HG02885 (cell line): Measurements from ENCODE around the gene KRT86.
"Not testable (repeated sequence)": the region's sequence is repeated elsewhere in the genome, so short reads cannot be mapped to it uniquely, and the experiment has no call there.

Experiments used
- ATAC-seq: cut with Tn5 transposase; IDR thresholded peaks from one replicate; pipeline ENCODE4 v1.9.1; 2021; ENCODE audit warnings: mild to moderate bottlenecking; ENCODE audit not compliant: unreplicated experiment, poor library complexity

Gene KRT86

GRCh38 chr12:52250048-52250990, 24.1 kb upstream of the KRT86 start:
- ATAC-seq = no peak

DNA sequence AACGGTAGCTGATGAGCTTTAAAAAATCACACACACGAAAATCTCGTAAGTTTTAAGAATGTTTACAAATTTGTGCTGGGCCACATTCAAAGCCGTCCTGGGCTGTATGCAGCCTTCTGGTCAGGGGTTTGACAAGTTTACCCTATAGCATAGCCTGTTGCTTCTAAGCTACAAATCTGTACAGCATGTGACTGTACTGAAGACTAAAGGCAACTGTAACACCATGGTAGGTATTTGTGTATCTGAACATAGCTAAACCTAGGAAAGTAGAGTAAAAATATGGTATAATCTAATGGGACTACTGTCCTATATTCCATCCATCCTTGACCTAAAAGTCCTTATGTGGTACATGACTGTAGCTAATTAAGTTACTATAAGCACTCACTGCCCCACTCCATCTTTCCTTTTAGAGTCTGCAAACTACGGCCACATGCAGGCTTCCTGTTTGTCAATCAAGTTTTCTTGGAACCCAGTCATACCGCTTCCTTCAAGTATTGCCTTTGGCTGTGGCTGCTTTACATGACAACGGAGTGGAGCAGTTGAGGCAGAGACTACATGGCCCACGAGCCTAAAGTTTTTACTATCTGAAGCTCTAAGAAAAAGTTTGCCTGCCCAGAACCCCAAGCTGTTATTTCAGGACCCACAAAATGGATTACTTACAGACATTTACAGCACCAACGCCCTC, 22.9 kb upstream of the KRT86 start:
- no peak for ATAC-seq

- not testable (repeated sequence) for ATAC-seq
Observed at GRCh38 chr12:52252175-52252615, 22.2 kb upstream of the KRT86 start.

DNA sequence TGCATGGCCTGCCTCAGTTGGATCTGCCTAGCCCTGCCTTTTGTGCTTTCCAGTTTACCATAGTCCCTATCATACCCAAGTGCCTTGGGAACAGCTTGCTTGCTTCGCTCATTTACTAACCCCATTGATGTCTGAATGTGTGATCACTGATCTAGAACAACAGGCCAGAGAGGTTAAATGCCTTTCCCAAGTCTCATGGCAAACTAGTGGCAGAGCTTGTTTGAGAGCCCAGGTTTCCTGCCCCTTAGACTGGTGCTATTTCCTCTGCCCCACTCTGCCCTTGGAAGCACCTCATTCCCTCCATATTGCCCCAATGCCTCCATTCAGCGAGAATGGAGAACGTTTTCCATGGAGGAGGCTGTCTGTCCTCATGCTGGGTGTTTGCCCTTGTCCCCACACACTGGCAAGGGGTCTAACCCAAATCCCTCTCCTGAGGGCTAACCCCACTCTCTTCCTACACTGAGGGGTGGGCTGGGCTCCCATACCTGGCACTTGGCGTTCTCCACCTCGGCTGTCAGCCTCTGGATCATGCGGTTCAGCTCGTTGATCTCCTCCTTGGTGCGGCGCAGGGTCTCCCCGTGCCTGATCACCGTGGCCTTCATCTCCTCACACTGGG, 21.6 kb upstream of the KRT86 start:
- no peak for ATAC-seq

- no peak for ATAC-seq
Observed at GRCh38 chr12:52253391-52254179, 20.9 kb upstream of the KRT86 start.

DNA sequence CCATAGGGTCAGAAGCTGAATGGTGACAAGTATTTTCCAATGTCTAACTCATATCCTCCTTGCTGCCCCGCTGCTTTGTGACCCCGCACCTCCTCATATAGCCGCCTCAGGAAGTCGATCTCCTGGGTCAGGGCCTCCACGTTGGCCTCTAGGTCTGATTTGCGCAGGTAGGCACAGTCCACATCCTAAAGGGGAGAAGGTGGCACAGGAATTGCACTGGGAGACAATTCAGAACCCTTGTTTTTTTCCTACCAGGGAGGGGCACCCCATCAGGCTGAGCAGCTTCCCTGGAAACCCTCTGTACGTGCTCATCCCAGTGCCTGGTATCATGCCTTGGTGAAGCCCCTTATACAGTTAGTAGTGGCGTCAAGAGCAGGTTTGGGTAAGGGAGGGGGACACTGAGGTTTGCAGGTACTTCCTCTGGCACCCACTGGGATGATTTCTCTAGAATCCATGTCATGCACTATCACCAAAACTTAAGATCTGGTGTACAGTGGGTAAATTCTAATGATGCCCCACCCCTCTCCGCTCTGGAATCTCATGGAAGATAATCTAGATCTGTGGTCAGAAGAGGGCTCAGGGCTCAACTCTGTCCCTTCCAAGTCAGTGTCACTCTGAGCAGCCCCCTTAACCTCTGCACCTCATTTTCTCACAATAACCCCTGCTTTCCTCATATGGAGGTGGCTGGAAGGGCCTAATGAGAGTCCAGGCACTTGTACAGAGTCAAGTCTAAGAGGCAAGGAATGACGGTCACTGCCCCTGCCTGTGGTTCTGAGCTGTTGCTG, 20.1 kb upstream of the KRT86 start:
- no peak for ATAC-seq

DNA sequence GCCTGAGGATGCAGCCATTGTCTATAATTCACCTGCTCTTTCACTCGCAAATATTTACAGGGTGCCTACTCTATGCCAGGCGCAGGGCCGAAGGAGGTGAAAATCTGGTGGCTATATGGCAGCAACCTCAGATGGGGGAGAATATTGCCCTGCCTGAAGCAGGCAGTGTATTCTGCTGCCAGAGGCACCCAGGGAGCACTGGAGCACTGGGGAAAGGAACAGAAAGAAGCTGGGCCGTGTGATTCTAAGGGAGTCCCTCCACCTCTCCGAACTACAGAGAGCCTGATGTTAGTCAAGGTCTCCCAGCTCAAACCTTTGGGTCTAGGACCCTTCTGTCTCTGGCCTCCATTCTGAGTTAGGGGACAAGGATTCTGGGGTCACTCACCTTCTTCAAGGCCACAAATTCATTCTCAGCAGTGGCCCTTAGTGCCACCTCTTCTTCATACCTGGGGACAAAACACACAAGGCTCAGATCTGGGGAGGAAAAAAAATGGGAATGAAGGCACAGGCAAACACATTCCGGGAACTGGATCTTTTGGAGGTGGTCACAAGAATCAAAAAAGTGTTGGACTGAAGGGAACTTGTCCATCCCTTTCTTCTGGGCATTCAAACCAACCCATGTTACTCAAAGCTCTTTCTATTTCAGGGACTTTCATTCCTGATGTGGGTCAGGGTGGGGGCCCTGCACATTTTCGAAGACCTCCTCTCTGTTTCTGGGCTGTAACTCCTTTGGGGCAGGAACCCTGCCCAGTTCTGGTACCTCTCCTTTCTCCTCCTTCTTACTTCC, 19.3 kb upstream of the KRT86 start:
- no peak for ATAC-seq

DNA sequence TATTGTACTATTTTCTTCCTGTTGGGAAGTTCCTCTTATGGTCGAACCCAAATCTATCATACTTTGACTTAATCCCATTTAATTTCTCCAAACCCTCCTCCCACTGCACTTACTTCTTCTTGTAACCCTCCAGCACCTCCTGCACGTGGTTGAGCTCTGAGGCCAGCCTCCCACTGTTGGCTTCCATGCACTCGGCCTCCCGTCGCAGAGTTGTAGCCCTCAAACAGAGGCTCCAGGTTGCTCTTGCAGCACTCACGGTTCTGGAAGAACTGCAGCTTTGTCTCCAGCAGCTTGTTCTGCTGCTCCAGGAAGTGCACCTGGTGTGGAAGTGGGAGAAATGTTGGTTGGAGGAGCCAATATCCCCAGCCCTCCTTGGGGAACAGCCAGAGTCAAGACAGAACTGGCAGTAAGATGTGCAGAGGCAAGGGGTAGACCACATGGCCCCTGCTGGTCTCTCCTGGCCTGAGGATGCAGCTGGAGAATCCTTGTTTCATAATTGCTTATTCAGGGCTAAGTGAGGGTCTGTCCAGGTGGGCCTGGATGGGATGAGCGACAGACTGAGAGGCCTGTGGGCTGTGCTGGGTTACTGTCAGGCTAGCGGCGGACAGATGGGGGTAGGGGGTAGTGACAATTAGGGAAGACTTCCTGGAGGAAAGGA, 18.4 kb upstream of the KRT86 start:
- no peak for ATAC-seq

GRCh38 chr12:52256584-52256935, 17.9 kb upstream of the KRT86 start:
- no peak for ATAC-seq

- no peak for ATAC-seq
Observed at GRCh38 chr12:52257074-52257551, 17.3 kb upstream of the KRT86 start.

DNA sequence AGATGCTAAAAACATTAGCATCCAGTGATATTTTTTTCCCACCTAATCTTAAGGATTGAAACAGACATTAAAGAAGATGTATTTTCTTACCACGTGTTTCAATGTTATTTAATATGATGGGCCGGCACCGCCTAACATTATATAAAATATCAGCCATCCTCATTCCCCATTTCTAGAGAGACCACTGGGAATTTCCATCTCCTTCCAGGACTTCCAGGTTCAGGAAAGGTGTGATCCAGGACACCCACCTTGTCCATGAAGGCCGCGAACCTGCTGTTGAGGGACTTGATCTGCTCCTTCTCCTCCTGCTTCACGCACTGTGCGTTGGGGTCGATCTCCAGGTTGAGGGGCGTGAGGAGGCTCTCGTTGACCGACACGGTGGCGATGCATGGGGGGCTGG, 16.5 kb upstream of the KRT86 start:
- not testable (repeated sequence) for ATAC-seq

- ATAC-seq = no peak
Observed at GRCh38 chr12:52258335-52258901, 16.0 kb upstream of the KRT86 start.

GRCh38 chr12:52259657-52260243, 14.7 kb upstream of the KRT86 start:
- no peak for ATAC-seq

- ATAC-seq = no peak
Observed at GRCh38 chr12:52260361-52261207, 13.9 kb upstream of the KRT86 start.

- no peak for ATAC-seq
Observed at GRCh38 chr12:52261208-52261484, 13.3 kb upstream of the KRT86 start.

GRCh38 chr12:52262286-52262685, 12.2 kb upstream of the KRT86 start:
- ATAC-seq = no peak
